Osteocyte (in vitro differentiated cells): ENCODE measurements around the gene VIP. TPM values are rescaled to one million over a fixed set of nuclear protein-coding genes. Genes with fewer than 3 reads are reported as not detected.

ENCODE experiments used
- DNase-seq: peaks from one replicate; pipeline ENCODE4 v3.0.0; 2021; ENCODE audit warnings: mixed read lengths; ENCODE audit not compliant: unreplicated experiment; ENCODE audit errors: extremely low spot score
- H3K27ac Mint-ChIP-seq: one replicate; pipeline ENCODE4 v1.8.0; 2021; ENCODE audit warnings: mild to moderate bottlenecking, mixed read lengths; ENCODE audit not compliant: unreplicated experiment
- H3K27me3 Mint-ChIP-seq: one replicate; pipeline ENCODE4 v1.8.0; 2021; ENCODE audit warnings: mixed read lengths; ENCODE audit not compliant: unreplicated experiment
- H3K36me3 Mint-ChIP-seq: one replicate; pipeline ENCODE4 v1.8.0; 2021; ENCODE audit warnings: mixed read lengths; ENCODE audit not compliant: unreplicated experiment
- H3K4me1 Mint-ChIP-seq: one replicate; pipeline ENCODE4 v1.8.0; 2021; ENCODE audit warnings: mixed read lengths; ENCODE audit not compliant: unreplicated experiment
- H3K4me3 Mint-ChIP-seq: one replicate; pipeline ENCODE4 v1.8.0; 2021; ENCODE audit warnings: mild to moderate bottlenecking, moderate library complexity, mixed read lengths; ENCODE audit not compliant: unreplicated experiment
- H3K9me3 Mint-ChIP-seq: one replicate; pipeline ENCODE4 v1.8.0; 2021; ENCODE audit warnings: mixed read lengths; ENCODE audit not compliant: unreplicated experiment
- CTCF ChIP-seq: fragments of 200-600 bp; sonication (generic); IDR thresholded peaks from 2 replicates; pipeline ENCODE4 v1.5.0; 2021; ENCODE audit warnings: antibody characterized with exemption, mild to moderate bottlenecking, moderate library complexity
- total RNA-seq: library from RNA; stranded (reverse); gene quantifications from 2 replicates; pipeline ENCODE4 v1.2.1, GENCODE V29; 2021

VIP gene
- total RNA-seq, 1 donor from 2014 or later = not detected

DNA sequence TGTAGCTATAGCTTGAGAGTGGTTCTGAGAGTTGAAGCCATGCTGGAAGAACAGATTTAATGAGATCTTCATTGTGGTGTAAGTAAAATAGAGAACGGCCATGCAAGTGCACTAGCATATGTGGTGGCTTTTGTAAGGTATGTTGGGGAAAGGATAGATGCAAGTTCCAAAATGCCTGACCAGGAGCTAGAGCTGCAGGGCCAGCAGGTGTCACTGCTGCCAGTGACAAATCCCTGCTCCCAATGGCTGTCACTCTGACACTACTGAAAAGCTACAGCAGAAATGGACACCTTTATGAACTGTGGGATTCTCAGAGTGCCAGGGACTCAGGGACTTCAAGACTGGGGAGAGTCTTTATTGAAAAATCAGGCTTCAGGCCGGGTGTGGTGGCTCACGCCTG is 23.1 kb upstream of the VIP start:
- Mint-ChIP-seq H3K4me3 (no peak overlapping the region), H3K4me1 (no peaks in the 10 kb centered on the region), H3K36me3 (no peaks in the 10 kb centered on the region), H3K9me3 (no peaks in the 10 kb centered on the region), H3K27ac (no peak overlapping the region), H3K27me3 (peaks cover 3% of the 10 kb centered on the region)
- no peak for TF ChIP-seq CTCF
- no peak for DNase-seq

GRCh38 chr6:152734630-152735029 is 16.0 kb upstream of the VIP start:
- H3K4me3 Mint-ChIP-seq = no peak overlapping the region
- TF ChIP-seq CTCF = no peak
- H3K36me3 Mint-ChIP-seq = no peaks in the 10 kb centered on the region
- no peaks in the 10 kb centered on the region for H3K4me1 Mint-ChIP-seq
- no peaks in the 10 kb centered on the region for H3K9me3 Mint-ChIP-seq
- H3K27ac Mint-ChIP-seq = no peak overlapping the region
- H3K27me3 Mint-ChIP-seq = peaks cover 14% of the 10 kb centered on the region
- DNase-seq = no peak

DNA sequence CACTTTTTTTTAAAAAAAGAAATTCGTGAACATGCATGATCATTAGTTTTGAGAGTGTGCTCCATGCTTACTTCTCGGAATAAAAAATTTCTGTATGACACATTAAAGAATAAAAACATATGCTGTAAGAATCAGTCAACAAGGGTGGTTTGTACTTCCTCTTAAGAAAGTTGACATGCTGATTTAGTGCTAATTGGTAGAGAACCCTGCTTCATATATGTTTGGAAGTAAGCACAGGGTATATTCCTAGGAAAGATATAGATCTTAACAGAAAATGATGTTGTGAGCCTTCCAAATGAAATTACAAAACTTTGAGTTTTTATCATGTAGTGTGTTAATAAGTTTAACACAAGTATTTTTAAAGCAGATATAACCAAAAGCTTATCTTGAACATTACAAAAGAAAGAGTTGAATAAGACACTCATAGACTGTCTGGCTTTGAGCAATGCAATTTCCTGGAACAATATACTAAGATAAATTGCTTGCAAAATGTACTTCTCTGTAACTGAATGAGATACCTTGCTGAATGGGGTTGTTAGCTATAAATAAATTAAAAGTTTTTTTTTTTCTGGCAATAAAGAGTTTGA is 13.8 kb upstream of the VIP start:
- Mint-ChIP-seq H3K36me3 (no peaks in the 10 kb centered on the region), H3K4me3 (no peak overlapping the region), H3K9me3 (no peaks in the 10 kb centered on the region), H3K27ac (no peak overlapping the region), H3K4me1 (no peaks in the 10 kb centered on the region), H3K27me3 (peaks cover 17% of the 10 kb centered on the region)
- no peak for TF ChIP-seq CTCF
- no peak for DNase-seq

DNA sequence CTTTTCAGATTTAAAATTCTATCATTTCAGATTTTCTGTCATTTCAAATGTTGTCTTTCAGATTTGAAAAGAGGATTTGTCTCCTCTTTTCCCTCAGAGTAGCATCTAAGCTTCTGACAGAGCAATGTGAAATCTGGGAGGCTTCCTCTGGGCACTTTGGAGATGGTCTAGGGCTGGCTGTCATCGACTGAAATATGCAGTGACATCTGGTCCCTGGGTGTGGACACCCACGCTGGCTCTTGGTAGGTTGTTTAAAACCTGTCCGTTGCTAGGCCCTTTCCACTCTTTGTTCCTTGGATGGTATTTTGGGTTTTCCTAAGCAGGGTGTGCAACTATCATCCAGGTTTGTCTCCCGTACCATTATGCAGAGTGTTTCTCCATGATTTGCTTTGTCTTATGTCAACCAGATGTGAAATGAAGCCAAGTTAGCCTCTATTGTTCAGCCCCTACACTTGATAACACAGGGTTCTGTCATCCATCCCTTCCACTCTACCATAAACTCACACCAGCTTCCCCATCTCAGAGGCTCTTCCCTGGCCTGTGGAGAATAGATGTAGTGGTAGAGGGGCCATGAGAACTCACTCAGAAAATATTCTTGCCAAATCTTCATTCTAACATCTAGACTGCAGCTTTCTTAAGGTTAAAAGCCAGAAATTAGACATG is 5.0 kb upstream of the VIP start:
- H3K9me3 Mint-ChIP-seq = no peaks in the 10 kb centered on the region
- no peak for TF ChIP-seq CTCF
- no peaks in the 10 kb centered on the region for H3K4me1 Mint-ChIP-seq
- no peaks in the 10 kb centered on the region for H3K36me3 Mint-ChIP-seq
- H3K4me3 Mint-ChIP-seq = no peak overlapping the region
- peaks cover 11% of the 10 kb centered on the region for H3K27me3 Mint-ChIP-seq
- H3K27ac Mint-ChIP-seq = no peak overlapping the region
- no peak for DNase-seq

GRCh38 chr6:152746172-152746553 is 4.4 kb upstream of the VIP start:
- Mint-ChIP-seq H3K36me3 (no peaks in the 10 kb centered on the region), H3K27me3 (peaks cover 8% of the 10 kb centered on the region), H3K27ac (no peak overlapping the region), H3K4me3 (no peak overlapping the region), H3K4me1 (no peaks in the 10 kb centered on the region), H3K9me3 (no peaks in the 10 kb centered on the region)
- TF ChIP-seq CTCF = no peak
- DNase-seq = no peak
